Tibial nerve (tissue), 4 donors: ENCODE results near the gene LRPPRC.

Source experiments
- EP300 ChIP-seq, 2 donors: sonication (generic); formaldehyde crosslinking; IDR thresholded peaks; one replicate each; pipeline ENCODE4 v1.6.1; 2017; ENCODE audit warnings: antibody characterized with exemption in 2 of 2, mild to moderate bottlenecking in 1 of 2
- TF ChIP-seq, protein P1 (sequence below), 5 experiments: fragments of 200-600 bp in 3 of 5; fragments of 450-650 bp in 2 of 5; sonication (generic) in 3 of 5; IDR thresholded peaks; one replicate each; pipeline ENCODE4 v1.5.1; 2016 to 2019; ENCODE audit warnings: antibody characterized with exemption in 5 of 5, mild to moderate bottlenecking in 3 of 5, moderate library complexity in 2 of 5

- TF ChIP-seq, protein P1, sequence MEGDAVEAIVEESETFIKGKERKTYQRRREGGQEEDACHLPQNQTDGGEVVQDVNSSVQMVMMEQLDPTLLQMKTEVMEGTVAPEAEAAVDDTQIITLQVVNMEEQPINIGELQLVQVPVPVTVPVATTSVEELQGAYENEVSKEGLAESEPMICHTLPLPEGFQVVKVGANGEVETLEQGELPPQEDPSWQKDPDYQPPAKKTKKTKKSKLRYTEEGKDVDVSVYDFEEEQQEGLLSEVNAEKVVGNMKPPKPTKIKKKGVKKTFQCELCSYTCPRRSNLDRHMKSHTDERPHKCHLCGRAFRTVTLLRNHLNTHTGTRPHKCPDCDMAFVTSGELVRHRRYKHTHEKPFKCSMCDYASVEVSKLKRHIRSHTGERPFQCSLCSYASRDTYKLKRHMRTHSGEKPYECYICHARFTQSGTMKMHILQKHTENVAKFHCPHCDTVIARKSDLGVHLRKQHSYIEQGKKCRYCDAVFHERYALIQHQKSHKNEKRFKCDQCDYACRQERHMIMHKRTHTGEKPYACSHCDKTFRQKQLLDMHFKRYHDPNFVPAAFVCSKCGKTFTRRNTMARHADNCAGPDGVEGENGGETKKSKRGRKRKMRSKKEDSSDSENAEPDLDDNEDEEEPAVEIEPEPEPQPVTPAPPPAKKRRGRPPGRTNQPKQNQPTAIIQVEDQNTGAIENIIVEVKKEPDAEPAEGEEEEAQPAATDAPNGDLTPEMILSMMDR (IDR thresholded peaks at IDR 0.05), result no peak
- TF ChIP-seq EP300 (IDR thresholded peaks at IDR 0.05), result no peak
Measured at GRCh38 chr2:43872151-43872550, 123.6 kb downstream of the LRPPRC start.
